ENCODE measurements around the gene UTP15. TPM values are rescaled to one million over a fixed set of nuclear protein-coding genes. Genes with fewer than 3 reads are reported as not detected.

The UTP15 gene
- total and polyA plus RNA-seq, 10 of the 15 experiments (the other 5 are each of a cell fraction or from before 2014, with no cell fraction given): 22.5 to 39.4 (median 29.6) TPM

- TF ChIP-seq, protein P1, sequence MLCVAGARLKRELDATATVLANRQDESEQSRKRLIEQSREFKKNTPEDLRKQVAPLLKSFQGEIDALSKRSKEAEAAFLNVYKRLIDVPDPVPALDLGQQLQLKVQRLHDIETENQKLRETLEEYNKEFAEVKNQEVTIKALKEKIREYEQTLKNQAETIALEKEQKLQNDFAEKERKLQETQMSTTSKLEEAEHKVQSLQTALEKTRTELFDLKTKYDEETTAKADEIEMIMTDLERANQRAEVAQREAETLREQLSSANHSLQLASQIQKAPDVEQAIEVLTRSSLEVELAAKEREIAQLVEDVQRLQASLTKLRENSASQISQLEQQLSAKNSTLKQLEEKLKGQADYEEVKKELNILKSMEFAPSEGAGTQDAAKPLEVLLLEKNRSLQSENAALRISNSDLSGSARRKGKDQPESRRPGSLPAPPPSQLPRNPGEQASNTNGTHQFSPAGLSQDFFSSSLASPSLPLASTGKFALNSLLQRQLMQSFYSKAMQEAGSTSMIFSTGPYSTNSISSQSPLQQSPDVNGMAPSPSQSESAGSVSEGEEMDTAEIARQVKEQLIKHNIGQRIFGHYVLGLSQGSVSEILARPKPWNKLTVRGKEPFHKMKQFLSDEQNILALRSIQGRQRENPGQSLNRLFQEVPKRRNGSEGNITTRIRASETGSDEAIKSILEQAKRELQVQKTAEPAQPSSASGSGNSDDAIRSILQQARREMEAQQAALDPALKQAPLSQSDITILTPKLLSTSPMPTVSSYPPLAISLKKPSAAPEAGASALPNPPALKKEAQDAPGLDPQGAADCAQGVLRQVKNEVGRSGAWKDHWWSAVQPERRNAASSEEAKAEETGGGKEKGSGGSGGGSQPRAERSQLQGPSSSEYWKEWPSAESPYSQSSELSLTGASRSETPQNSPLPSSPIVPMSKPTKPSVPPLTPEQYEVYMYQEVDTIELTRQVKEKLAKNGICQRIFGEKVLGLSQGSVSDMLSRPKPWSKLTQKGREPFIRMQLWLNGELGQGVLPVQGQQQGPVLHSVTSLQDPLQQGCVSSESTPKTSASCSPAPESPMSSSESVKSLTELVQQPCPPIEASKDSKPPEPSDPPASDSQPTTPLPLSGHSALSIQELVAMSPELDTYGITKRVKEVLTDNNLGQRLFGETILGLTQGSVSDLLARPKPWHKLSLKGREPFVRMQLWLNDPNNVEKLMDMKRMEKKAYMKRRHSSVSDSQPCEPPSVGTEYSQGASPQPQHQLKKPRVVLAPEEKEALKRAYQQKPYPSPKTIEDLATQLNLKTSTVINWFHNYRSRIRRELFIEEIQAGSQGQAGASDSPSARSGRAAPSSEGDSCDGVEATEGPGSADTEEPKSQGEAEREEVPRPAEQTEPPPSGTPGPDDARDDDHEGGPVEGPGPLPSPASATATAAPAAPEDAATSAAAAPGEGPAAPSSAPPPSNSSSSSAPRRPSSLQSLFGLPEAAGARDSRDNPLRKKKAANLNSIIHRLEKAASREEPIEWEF (IDR thresholded peaks at IDR 0.05; ENCODE audit: insufficient replicate concordance, low read depth, low read length): no peak
- TF ChIP-seq, protein P2, sequence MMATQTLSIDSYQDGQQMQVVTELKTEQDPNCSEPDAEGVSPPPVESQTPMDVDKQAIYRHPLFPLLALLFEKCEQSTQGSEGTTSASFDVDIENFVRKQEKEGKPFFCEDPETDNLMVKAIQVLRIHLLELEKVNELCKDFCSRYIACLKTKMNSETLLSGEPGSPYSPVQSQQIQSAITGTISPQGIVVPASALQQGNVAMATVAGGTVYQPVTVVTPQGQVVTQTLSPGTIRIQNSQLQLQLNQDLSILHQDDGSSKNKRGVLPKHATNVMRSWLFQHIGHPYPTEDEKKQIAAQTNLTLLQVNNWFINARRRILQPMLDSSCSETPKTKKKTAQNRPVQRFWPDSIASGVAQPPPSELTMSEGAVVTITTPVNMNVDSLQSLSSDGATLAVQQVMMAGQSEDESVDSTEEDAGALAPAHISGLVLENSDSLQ (IDR thresholded peaks at IDR 0.05): no peak
- TF ChIP-seq, protein P3, sequence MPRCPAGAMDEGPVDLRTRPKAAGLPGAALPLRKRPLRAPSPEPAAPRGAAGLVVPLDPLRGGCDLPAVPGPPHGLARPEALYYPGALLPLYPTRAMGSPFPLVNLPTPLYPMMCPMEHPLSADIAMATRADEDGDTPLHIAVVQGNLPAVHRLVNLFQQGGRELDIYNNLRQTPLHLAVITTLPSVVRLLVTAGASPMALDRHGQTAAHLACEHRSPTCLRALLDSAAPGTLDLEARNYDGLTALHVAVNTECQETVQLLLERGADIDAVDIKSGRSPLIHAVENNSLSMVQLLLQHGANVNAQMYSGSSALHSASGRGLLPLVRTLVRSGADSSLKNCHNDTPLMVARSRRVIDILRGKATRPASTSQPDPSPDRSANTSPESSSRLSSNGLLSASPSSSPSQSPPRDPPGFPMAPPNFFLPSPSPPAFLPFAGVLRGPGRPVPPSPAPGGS (IDR thresholded peaks at IDR 0.05; ENCODE audit: borderline replicate concordance, insufficient read depth, low read depth, low read length, poor library complexity, severe bottlenecking): no peak
- no peak for TF ChIP-seq NBN (IDR thresholded peaks at IDR 0.05)
- no peak for TF ChIP-seq E2F8 (IDR thresholded peaks at IDR 0.05; ENCODE audit: low read depth, partially characterized antibody)
- TF ChIP-seq, protein P4, sequence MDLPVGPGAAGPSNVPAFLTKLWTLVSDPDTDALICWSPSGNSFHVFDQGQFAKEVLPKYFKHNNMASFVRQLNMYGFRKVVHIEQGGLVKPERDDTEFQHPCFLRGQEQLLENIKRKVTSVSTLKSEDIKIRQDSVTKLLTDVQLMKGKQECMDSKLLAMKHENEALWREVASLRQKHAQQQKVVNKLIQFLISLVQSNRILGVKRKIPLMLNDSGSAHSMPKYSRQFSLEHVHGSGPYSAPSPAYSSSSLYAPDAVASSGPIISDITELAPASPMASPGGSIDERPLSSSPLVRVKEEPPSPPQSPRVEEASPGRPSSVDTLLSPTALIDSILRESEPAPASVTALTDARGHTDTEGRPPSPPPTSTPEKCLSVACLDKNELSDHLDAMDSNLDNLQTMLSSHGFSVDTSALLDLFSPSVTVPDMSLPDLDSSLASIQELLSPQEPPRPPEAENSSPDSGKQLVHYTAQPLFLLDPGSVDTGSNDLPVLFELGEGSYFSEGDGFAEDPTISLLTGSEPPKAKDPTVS (IDR thresholded peaks at IDR 0.05; ENCODE audit: low read depth, low read length): no peak
- no peak for TF ChIP-seq USF1 (IDR thresholded peaks at IDR 0.05; ENCODE audit: borderline replicate concordance, extremely low read length, insufficient read depth, low read depth, low read length)
- TF ChIP-seq, protein P5, sequence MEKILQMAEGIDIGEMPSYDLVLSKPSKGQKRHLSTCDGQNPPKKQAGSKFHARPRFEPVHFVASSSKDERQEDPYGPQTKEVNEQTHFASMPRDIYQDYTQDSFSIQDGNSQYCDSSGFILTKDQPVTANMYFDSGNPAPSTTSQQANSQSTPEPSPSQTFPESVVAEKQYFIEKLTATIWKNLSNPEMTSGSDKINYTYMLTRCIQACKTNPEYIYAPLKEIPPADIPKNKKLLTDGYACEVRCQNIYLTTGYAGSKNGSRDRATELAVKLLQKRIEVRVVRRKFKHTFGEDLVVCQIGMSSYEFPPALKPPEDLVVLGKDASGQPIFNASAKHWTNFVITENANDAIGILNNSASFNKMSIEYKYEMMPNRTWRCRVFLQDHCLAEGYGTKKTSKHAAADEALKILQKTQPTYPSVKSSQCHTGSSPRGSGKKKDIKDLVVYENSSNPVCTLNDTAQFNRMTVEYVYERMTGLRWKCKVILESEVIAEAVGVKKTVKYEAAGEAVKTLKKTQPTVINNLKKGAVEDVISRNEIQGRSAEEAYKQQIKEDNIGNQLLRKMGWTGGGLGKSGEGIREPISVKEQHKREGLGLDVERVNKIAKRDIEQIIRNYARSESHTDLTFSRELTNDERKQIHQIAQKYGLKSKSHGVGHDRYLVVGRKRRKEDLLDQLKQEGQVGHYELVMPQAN (conservative IDR thresholded peaks at IDR 0.05): no peak
These were observed 30.6 kb upstream of the UTP15 start (continued) for GRCh38 chr5:73534971-73535370.

All from GM12878 (cell line).